ENCODE results near the gene SLC44A2.

- TF ChIP-seq CTCF (conservative IDR thresholded peaks at IDR 0.05) (no peak), EZH2 (IDR thresholded peaks at IDR 0.05; ENCODE audit: low read depth) (no peak)
Observed at GRCh38 chr19:10682397-10683063, 57.2 kb downstream of the SLC44A2 start.
